ENCODE data around the gene NTRK3. TPM values are rescaled to one million over a fixed set of nuclear protein-coding genes. Genes with fewer than 3 reads are reported as not detected.

Gene NTRK3
- total RNA-seq, 1 experiment from 2014 or later: 0.10 TPM

- no peak for DNase-seq (ENCODE audit: low read depth)
These were observed 1.6 kb upstream of the NTRK3 start for GRCh38 chr15:88258093-88258641.

GRCh38 chr15:88257311-88258092 lies 963 bp upstream of the NTRK3 start:
- no peak for DNase-seq (ENCODE audit: low read depth)

GRCh38 chr15:88255484-88256278 lies 858 bp downstream of the NTRK3 start:
- no peak for DNase-seq (ENCODE audit: low read depth)

GRCh38 chr15:88255087-88255483 lies 1.5 kb downstream of the NTRK3 start:
- DNase-seq (ENCODE audit: low read depth): no peak

GRCh38 chr15:88252441-88252840 lies 4.1 kb downstream of the NTRK3 start:
- DNase-seq (ENCODE audit: low read depth): no peak

GRCh38 chr15:88250826-88251225 lies 5.7 kb downstream of the NTRK3 start:
- DNase-seq (ENCODE audit: low read depth): no peak

GRCh38 chr15:88249220-88249619 lies 7.3 kb downstream of the NTRK3 start:
- DNase-seq (ENCODE audit: low read depth): no peak

- no peak for DNase-seq (ENCODE audit: low read depth)
These were observed 8.6 kb downstream of the NTRK3 start for GRCh38 chr15:88247914-88248313.

GRCh38 chr15:88246666-88247446 lies 9.7 kb downstream of the NTRK3 start:
- DNase-seq (ENCODE audit: low read depth): peak; percentile 62

- DNase-seq (ENCODE audit: low read depth): no peak
These were observed 10.5 kb downstream of the NTRK3 start for GRCh38 chr15:88246081-88246480.

GRCh38 chr15:88243895-88244787 lies 12.4 kb downstream of the NTRK3 start:
- peak; percentile 12 for DNase-seq (ENCODE audit: low read depth)

- no peak for DNase-seq (ENCODE audit: low read depth)
These were observed 13.7 kb downstream of the NTRK3 start for GRCh38 chr15:88242586-88243555.

- DNase-seq (ENCODE audit: low read depth): no peak
These were observed 15.1 kb downstream of the NTRK3 start for GRCh38 chr15:88241461-88241860.

- no peak for DNase-seq (ENCODE audit: low read depth)
These were observed 15.5 kb downstream of the NTRK3 start for GRCh38 chr15:88241060-88241459.

- no peak for DNase-seq (ENCODE audit: low read depth)
These were observed 16.9 kb downstream of the NTRK3 start for GRCh38 chr15:88239594-88239993.

- no peak for DNase-seq (ENCODE audit: low read depth)
These were observed 17.7 kb downstream of the NTRK3 start for GRCh38 chr15:88238618-88239430.

GRCh38 chr15:88234711-88235110 lies 21.8 kb downstream of the NTRK3 start:
- no peak for DNase-seq (ENCODE audit: low read depth)

- DNase-seq (ENCODE audit: low read depth): no peak
These were observed 22.6 kb downstream of the NTRK3 start for GRCh38 chr15:88233921-88234320.
